ENCODE results near the gene TNFRSF8. TPM values are rescaled to one million over a fixed set of nuclear protein-coding genes. Genes with fewer than 3 reads are reported as not detected.

Gene TNFRSF8
- total and polyA plus RNA-seq, 9 of the 15 experiments (the other 6 are each of a cell fraction or from before 2014, with no cell fraction given), result 3.5 to 38.4 (median 17.1) TPM

- TF ChIP-seq ZNF586 (CRISPR knock-in tag; conservative IDR thresholded peaks at IDR 0.05) (no peak), ZNF592 (IDR thresholded peaks at IDR 0.05) (peak; percentile 62; the same call in 1 of the 2 replicates), RAD21 (CRISPR knock-in tag; conservative IDR thresholded peaks at IDR 0.05 in 1 of 2, IDR thresholded peaks at IDR 0.05 in 1 of 2) (no peak), ZNF263 (CRISPR knock-in tag; IDR thresholded peaks at IDR 0.05; ENCODE audit: borderline replicate concordance) (no peak), RBBP5 (IDR thresholded peaks at IDR 0.05; ENCODE audit: borderline replicate concordance, insufficient read depth, low read length, poor library complexity, severe bottlenecking) (peak; percentile 38), PURB (CRISPR knock-in tag; IDR thresholded peaks at IDR 0.05; ENCODE audit: low read depth) (no peak), ZNF324 (CRISPR knock-in tag; IDR thresholded peaks at IDR 0.05) (no peak), JUND (IDR thresholded peaks at IDR 0.05; ENCODE audit: borderline replicate concordance, low read depth, low read length) (peak; percentile 100), JUND (tag; IDR thresholded peaks at IDR 0.05; ENCODE audit: borderline replicate concordance, low read depth, low read length) (peak; percentile 99), SMARCA5 (IDR thresholded peaks at IDR 0.05) (peak; percentile 50; the same call in 1 of the 2 replicates), ZNF316 (IDR thresholded peaks at IDR 0.05) (peak; percentile 99), ZNF174 (CRISPR knock-in tag; IDR thresholded peaks at IDR 0.05) (no peak), KHSRP (IDR thresholded peaks at IDR 0.05) (no peak), HMGN3 (IDR thresholded peaks at IDR 0.05; ENCODE audit: borderline replicate concordance, extremely low read depth, insufficient read length, low read depth, low read length) (no peak), E2F4 (CRISPR knock-in tag; IDR thresholded peaks at IDR 0.05; ENCODE audit: low read depth) (no peak), MLX (CRISPR knock-in tag; conservative IDR thresholded peaks at IDR 0.05) (no peak), HSF4 (CRISPR knock-in tag; IDR thresholded peaks at IDR 0.05; ENCODE audit: borderline replicate concordance) (no peak), E2F8 (IDR thresholded peaks at IDR 0.05; ENCODE audit: low read depth, partially characterized antibody) (no peak), E2F3 (CRISPR knock-in tag; IDR thresholded peaks at IDR 0.05) (no peak)
Measured at GRCh38 chr1:12052008-12052573, 11.0 kb upstream of the TNFRSF8 start (continued).
